Stimulated activated CD8-positive, alpha-beta memory T cell treated with anti-CD3 and anti-CD28 coated beads, Interleukin-4, amount 100 ng/mL, for 48 hours (primary cell): ENCODE results near the gene CDC42BPB.

Experiments used
- DNase-seq: peaks from one replicate; pipeline ENCODE4 v3.0.0-alpha.2; 2020

The CDC42BPB gene, protein sequence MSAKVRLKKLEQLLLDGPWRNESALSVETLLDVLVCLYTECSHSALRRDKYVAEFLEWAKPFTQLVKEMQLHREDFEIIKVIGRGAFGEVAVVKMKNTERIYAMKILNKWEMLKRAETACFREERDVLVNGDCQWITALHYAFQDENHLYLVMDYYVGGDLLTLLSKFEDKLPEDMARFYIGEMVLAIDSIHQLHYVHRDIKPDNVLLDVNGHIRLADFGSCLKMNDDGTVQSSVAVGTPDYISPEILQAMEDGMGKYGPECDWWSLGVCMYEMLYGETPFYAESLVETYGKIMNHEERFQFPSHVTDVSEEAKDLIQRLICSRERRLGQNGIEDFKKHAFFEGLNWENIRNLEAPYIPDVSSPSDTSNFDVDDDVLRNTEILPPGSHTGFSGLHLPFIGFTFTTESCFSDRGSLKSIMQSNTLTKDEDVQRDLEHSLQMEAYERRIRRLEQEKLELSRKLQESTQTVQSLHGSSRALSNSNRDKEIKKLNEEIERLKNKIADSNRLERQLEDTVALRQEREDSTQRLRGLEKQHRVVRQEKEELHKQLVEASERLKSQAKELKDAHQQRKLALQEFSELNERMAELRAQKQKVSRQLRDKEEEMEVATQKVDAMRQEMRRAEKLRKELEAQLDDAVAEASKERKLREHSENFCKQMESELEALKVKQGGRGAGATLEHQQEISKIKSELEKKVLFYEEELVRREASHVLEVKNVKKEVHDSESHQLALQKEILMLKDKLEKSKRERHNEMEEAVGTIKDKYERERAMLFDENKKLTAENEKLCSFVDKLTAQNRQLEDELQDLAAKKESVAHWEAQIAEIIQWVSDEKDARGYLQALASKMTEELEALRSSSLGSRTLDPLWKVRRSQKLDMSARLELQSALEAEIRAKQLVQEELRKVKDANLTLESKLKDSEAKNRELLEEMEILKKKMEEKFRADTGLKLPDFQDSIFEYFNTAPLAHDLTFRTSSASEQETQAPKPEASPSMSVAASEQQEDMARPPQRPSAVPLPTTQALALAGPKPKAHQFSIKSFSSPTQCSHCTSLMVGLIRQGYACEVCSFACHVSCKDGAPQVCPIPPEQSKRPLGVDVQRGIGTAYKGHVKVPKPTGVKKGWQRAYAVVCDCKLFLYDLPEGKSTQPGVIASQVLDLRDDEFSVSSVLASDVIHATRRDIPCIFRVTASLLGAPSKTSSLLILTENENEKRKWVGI (N-terminal part only)

DNA sequence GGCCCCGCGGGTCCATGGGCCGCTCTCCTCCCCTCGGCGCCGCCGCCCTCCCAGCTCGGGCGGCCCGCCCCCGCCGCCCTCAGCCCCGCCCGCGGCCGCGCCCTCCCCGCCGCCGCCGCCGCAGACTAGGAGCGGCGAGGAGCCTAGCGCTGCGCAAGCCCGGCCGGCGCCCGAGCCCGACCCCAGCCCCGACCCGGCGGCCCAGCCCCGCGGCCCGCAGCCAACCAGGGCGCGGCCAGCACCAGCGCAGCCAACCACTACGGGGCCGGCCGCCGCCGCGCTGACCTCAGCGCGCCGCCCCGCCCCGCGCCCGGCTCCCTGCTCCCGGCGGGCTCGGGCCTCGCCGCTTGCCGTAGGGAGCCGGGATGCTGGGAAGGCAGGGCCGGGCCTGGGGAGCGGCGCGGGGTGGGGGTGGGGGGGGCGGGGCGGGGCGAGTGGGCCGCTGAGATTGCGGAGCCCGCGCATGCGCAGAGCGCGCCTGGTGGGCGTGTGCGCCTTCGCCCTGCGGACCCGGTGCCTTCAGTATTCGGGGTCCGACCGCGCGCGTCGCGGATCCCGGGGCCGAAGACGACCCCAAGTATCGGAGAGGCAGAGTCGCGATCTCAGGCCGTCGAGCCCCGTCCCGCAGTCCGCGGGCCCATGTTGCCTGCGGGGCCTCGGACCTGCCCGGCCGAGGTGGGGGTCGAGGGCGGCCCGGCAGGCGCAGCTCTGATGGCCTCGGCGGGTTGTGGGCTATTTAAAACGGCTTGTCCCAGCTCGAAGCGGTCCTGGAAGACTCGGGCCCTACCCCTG is at the start of gene CDC42BPB:
Gene CDC42BPB (minus strand): TSS at position 178 of the 792 bp plus-strand sequence. CDS start 376 bp downstream, outside the sequence.
- peak; percentile 68 for DNase-seq

DNA sequence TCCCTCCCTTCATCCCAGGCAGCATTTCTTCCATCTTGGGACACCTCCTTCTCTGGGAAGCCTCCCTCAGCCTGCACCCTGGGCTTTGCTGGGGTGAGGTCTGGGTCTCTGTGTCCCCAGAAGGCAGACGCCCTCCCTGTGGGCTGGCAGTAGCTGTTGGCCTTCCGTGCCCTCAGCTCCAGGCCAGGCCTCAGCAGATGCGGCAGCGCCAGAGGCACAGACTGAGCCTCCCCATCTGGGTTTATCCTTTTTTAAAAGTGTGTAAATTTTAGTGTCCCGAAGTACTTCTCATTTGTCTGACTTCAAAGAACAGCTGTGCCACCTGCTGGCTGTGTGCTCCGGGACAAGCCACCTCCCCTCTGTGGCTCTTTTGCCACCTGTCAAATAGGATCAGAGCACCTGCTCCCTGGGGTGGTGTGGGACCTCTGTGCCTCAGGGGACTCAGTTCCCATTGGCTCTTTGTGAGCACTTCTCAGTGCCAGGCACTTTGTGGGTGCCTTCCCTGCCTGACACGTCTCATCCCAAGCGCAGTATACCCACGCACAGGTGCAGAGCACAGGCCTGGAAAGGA is 48.3 kb upstream of the CDC42BPB start:
- no peak for DNase-seq

DNA sequence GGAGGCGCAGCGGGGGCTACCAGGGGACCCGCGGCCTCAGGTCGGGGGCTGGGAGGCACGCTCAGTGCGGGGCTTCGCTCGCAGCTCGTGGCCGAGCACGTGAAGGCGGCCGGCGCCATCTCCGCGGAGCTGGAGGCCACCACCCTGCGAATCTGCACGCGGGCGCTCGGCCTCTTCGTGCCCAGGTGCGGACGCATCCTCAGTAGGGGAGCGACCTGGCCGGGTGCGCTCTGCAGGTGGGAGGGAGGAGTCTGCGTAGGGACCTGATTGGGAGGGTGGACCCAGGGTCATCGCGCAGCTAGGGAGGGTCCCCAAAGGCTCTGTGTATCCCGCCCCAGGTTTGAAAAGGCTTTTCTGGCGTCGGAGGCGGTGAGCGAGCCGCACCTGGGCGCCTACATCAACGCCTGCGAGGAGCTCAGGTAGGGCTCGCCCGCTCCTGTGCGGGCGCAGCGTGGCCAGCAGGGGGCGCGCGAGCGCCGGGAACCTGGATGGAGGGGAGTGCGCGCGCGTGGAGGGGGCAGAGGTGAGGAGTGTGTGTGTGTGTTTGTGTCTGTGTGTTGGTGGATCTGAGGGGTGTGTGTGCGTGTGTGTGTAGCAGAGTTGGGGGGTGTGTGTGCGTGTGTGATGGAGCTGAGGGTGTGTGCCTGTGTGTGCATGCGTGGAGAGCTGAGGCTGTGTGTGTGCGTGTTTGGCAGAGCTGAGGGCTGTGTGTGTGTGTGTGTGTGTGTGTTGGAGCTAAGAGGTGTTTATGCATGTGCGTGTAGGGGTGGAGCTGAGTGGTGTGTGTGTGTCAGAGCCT is 47.5 kb upstream of the CDC42BPB start:
- peak; percentile 85 for DNase-seq

DNA sequence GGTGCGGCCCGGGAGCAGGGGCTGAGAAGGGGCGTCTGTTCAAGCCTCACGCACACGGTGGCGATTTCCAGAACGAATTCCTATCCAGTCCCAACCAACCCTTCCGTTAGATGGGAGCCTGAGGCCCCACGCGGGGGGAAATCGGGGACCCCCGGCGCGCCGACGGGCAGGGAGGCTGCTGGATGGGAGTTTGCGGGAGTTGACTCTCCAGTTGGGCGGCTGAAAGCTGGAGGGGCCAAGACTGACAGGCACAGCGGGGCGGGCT is 47.0 kb upstream of the CDC42BPB start:
- DNase-seq: no peak

DNA sequence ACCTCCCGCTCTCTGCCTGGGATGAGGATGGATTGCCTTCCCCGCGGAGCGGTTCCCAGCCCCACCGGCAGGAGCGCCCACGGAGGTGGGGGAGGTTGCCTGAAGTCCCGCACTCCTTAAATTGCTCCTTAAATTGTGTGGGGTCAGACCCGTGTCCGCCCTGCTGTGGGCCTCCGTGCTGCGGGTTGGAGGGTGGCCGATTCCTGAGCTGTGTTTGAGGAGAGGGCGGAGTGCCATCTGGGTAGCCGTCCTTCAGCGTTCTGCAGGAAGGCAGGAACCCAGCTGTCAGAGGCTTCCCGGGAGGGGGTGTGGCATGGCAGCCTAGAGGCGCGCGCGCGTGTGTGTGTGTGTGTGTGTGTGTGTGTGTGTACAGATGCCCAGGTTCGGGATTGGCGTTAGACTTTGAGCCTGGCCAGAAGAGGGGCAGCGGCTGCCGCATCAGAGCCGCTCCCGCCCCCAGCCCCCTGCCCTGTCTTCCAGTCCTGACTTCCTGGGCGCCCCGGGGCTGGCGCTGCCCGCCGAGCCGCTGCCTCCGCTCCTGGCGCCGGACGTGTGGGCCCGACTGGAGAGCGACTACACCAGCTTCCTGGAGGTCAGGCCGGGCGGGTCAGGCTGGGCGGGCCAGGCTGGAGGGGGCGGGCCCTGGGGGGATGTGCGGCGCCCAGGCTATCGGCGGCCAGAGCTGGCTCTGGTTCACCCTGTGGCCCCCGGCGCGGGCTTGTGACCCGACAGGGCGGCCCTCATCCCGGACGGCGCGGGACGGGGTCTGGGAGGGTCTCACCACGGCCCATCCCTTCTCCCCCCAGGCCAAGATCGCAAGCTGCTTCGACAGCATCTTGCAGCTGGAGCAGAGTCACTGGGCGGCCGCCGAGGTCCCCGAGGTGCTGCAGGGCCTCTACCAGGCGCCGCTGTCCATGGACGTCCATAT is 46.4 kb upstream of the CDC42BPB start:
- DNase-seq: peak; percentile 37

DNA sequence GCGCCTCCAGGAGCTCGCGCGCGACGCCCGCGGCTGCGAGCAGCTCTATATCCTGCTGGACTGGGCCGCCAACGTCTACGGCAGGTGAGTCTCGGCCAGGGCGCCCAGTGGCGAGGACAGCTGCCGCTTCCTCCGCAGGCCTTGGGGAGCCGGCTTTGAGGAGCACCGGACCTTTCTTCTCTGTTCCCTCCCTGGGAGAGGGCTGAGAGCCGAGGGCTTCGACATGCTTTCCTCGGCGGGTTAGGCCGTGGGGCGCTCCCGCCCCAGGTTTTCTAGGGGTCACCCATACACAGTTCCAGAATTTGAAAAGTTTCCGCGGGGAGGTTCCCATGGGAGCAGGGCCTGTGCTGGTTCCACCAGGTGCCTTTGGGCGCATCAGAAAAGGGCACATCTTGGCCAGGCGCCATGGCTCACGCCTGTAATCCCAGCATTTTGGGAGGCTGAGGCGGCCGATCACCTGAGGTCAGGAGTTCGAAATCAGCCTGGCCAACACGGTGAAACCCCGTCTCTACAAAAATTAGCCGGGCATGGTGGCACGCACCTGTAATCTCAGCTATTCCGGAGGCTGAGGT is 45.4 kb upstream of the CDC42BPB start:
- DNase-seq: no peak

DNA sequence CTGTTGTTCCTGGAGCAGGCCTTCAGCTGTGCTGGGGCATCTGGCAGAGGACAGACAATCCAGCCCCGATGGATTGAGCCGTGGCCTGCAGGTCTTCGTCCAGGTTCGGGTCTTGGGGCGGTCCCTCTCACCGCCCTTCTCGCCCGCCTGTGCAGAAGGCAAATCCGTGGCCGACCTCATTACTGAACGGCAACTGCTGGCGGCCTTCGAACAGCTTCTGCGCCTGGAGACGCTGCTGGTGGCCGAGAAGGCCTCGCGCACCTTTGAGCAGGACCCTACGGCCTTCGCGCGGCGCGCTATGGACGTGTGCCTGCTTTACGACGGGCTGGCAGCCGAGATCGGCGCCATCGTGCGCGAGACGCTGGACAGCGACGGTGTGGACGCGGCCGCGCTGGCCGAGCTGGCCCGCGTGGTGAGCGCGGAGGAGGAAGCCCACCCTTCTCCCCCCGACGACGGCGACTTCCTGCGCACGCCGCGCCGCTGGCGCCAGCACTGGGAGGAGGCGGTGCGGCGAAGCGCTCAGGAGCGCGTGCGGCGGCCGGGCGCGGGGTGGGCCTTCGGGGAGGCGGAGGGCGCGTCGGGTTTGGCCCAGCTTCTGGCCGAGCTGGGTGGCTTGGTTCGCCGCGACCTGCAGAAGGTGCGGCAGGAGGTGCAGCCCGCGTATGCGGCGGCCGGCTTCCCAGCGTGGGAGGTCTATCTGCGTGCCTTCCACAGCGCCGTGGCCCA is 44.8 kb upstream of the CDC42BPB start:
- no peak for DNase-seq

DNA sequence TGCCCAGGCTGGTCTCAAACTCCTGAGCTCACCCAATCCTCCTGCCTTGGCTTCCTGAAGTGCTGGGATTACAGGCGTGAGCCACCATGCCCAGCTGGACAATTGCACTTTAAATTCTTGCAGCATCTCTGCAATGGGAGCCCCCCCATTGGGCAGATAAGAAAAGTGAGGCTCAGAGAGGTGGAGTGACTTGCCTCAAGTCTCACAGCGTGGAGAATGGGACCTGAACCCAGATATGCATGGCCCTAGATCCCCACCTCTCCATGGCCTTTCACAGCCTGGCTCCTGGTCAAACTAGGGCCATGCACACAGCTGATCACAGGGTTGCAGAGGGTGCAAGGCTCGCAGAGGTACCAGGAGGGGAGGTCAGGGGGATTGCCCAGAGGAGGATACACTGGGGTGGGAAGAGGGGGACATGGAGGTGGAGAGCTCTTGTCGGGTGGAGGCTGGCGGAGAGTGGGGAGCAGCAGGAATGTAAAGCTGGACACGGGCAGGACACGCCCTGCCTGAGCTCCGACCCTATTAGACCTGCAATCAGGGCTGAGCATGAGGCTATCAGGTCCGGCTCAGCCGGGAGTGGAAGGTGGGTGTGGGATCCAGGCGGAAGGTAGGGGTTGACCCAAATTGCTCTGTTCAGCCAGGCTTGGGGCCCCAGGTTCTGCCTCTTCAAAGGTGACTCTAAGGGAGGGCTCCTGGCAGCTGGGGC is 44.1 kb upstream of the CDC42BPB start:
- no peak for DNase-seq

DNA sequence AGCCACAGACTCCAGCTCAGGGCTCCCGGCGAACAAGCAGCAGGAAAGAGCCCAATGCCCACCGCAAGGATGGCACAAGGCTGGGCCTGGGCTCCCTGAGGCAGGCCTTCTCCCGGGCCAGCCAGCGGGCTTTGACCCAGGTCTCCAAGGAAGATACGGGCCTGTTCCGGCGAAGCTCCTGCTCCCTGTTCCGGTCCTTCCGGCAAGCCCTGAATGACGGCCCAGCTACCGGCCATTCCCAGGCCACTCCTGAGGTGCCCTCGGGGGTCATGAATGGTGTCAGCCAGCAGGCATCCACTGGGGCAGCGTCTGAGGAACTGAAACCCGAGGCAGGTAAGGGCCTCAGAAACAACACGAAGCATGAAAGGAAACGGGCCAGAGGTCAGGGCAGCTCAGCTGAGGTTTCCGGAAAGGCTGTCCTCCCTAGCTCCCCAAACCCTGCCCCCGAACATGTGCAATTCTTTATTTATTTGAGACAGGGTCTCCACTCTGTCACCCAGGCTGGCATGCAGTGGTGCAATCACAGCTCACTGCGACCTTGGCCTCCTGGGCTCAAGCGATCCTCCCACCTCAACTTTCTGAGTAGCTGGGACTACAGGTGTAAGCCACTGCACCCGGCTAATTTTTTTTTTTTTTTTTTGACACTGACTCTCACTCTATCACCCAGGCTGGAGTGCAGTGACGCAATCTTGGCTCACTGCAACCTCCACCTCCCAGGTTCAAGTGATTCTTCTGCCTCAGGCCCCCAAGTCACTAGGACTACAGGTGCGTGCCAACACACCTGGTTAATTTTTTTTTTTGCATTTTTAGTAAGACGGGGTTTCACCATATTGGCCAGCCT is 43.2 kb upstream of the CDC42BPB start:
- no peak for DNase-seq

DNA sequence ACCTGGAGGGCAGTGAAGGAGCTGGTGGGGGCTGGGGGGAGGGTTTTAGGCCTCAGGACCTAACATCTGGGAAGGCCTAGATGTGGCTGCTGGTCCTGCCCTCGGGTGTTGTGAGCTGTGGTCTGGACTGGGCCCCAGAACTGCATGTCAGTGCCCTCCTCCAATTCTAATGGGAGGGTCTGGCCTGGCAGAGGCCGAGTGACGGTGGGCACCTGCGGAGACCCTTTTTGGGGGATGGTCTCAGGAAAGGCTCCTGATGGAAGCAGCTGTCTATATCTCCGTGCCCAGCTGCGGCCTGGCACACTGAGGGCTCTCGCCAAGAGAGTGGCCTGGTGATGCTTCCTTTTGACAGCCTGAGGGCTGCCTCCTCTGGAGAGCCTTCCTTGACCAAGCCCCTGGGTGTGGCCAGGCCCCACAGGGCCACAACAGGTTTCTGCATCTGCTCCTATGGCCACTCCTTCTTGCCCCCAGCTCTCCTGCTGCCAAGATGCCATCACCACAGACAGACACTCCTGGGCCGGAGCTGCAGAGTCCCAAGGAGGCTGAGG is 42.5 kb upstream of the CDC42BPB start:
- no peak for DNase-seq

DNA sequence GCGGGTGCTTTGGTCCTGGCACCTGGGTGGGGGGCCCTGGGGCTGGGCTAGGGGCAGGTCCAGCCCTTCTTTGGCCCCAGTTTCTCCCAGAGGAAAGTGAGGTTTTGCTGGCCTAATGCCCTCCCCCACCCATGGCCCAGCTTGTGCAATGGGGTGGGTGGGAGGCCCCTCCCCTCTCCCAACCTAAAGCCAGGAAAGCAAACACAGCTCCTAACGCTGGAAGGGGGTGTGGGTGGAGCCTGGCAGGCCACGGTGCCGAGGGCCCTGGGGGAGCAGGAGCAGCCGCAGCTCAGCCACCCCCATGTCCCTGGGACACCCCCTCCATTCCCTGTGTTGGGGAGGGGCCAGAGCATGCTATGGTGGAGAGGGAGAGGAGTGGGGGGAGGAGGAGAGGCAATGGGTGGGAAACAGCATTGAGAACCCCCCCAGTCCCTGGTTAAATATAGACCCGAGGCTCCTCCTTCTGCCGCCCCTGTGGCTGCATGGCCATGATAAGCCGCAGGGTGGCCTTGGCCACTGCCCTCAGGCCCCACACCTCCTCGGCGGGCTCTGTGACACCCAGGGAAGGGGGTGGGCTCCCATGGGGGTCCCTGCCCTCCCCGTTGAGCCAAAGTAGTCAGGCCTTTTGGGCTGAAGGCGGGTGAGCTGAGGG is 41.9 kb upstream of the CDC42BPB start:
- no peak for DNase-seq

DNA sequence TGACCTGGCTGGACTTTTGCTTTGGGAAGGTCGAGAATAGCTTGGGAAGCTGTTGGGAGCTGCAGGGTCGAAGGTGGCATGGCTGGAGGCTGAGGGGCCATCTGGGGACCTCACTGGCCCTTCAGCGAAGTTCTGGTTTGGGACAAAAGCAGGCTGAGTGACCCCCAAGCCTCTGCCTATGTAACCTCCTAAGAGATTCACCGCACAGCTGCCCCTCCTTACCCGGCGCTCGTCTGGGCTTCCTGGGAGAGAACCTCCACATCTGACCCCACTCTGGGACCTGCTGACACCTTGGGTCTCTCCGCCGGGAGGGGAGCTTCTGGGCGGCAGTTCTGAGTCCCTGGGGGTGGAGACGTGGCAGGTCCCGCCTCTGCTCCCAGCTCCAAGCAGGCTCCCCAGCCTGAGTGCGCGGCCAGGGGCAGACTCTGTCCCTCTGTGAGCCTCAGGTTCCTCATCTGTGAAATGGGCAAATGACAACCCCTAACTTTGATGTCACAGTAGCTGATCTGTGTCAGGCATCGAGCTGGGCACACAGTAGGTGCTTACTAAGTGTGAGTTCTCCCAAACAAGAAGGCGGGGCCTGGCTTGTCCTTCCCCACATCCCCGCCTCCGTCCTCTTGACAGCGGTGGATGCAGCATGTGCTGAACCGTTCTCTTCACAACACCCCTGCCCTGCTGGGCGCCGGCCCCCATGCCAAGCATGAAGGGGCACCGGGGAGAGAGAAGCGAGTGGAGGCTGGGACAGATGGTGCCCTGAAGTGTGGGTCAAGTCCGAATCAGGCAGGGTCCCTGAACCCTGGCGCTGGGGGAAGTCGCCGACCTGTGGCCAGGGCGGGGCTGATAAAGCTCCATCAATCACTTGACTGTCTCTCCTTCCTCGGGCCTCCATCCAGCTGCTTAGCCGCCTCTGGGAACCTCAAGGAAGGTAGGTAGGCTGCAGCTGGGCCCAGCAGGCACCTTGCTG is 40.9 kb upstream of the CDC42BPB start:
- no peak for DNase-seq

DNA sequence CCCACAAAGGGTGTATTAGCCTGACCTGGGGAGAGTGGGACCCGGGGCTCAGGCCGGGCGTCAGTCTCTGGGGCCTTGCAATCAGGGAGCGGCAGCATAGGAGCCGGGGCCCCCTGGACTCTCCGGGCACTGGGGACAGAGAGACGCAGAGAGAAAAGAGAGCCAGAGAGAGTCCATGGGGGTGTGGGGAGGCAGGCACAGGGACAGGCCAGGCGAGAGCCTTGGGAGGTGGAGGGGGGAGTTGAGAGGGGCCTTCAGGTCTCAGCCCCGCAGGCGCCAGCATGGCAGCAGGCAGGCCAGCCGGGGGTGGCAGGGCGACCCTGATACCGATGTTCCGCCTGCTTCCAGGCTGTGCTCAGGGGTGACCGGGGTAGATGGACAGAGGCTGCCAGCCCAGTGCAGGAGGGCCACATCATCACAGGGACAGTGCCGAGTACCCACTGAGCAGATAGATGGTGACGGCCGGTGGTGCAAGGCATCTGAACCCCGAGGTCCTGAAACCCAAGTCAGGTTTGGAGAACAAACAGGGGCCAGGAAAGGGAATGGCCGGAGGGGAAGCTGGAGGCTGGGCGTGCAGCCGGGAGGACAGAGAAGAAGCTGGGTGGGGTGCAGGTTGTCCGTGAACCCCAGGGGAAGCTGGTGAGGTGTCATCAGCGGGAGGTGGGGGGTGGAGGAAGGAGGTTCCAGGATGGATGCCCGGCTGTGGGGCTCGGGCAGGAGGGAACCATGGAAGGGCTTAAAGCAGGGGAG is 40.1 kb upstream of the CDC42BPB start:
- DNase-seq: no peak

DNA sequence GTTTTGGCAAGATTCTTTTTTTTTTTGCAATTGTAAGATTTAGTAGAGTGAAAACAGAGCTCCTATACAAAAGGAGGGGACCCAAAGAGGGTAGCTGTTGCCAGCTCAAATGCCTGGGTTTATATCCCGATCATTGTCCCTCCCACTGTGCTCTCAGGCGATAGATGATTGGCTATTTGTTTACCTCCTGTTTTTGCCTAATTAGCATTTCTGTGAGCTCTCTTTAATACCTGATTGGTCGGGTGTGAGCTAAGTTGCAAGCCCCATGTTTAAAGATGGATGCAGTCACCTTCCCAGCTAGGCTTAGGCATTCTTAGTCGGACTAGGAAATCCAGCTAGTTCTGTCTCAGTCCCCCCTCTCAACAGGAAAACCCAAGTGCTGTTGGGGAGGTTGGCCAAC is 39.0 kb upstream of the CDC42BPB start:
- DNase-seq: no peak
